NCI-H1417 treated with DMSO at 0.1 percent for 48 hours (cell line): ENCODE results near the gene ZCCHC17.
"Not testable (repeated sequence)": the region's sequence is repeated elsewhere in the genome, so short reads cannot be mapped to it uniquely, and the experiment has no call there.

Experiments used
- DNase-seq: peaks from one replicate; lab custom pipeline; 2025; lab: John Stamatoyannopoulos, UW

Gene ZCCHC17

DNA sequence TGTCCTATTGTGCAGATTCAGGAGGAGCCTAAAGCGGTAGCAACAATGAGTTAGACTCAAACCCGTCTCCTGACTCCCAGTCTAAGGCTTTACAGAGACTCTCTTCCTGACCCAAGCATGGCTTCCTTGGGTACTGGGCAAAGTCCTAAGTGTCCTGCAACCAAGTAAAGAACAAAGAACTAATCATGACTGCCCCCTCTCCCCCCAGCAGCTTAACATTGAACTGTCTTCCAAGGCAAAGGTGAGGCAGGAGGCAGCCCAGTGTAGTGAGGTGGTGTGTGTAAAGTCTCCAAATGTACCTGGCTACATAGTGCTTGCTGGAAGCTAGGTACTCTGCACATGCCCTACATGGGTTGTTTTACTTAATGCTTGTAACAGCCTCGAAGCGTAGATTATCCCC is 73.7 kb downstream of the ZCCHC17 start:
- DNase-seq: no peak

DNA sequence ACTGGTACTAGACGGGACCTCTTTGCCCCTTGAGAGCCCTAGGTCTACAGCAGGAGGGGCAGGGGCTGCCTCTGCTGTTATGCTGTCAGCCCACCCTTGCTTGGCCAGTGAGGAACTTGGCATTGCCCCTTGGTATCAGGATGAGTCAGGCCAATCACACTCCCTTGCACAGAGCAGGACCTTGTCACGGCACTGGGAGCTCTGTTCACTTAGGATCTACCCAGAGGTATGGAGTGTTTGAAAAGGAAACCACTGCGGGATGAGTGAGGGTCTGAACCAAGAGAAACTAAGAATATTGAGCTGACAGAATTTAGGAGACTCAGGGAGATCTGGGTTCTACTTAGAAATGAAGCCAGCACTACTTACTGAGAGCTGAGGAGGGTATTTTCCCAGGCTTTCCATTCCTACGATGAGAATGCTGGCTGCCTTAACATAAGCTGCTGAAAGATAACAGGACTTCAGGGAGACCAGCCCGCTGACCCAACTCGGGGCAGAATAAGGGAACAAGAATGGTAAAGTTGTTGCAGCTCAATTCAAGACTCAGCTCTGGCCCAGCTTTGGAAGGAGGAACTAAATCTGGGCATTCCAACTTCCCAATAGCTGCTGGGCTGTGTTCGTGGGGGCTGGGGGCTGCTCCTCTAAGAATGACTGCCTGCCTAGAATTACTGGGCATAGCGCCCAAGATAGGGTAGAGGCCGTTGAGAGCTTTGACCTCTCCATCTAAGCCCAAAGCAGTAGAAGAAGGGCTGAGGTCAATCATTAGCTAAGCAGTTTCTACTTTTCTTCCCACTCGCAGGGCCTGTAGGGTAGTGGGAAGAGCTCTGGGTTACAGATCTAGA is 74.5 kb downstream of the ZCCHC17 start:
- no peak for DNase-seq

DNA sequence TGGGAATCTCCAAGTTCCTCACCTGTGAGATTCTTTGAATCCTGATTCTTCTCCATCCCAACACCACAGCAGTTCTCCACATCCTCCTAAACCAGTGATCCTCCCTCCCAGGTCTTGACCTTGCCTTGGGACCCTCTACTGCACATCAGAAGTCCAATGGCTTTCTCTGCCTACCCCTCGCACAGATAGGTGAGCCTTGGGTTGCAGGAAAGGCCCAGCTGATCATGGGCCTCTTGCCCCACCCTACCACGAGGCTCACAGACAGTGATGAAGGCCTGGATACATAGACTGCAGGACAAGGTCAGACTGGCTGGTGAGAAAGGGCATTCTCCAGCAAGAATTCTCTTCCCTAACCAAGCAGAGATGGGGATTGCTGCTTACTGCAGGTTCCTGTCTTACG is 75.2 kb downstream of the ZCCHC17 start:
- no peak for DNase-seq

GRCh38 chr1:31372751-31373055 is 75.9 kb downstream of the ZCCHC17 start:
- no peak for DNase-seq

DNA sequence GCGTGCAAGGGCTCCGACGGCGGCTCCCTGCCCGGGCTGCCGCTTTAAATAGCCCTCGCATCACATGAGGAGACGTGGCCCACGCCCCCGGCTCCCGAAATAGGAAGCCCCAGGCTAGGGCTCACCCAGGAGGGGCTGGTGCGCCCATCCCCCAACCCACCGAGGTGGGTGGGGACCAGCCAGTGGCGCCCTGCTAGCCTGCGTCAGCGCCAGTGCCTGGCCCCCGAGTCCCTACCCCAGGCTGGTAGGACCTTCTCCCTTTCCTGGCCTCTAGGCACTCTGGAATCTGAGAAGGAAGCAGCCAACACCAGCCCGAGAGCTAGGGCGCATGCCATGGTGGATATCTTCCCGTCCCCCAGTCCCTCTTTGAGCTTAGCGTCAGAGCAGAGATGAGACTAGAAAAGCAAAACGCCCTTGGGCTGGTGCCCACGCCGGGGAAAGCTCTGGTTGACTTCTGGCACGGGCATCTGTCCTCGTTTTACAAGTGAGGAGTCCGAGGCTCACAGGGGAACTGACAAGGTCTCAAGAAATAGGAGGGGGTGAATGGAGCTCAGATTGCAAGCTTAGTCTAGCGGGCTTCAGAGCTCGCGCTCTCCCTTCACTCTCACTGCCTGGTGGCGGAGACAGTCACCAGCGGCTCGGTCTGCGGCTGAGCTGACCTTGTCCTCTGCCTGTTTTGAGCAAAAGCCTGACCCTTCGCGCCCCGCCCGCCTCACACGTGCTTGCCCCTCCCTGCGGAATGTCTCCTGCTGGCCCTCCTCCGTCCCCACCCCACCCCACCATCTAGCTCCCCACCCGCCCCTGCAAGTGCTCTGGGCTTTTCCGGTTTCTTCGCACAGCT is 76.4 kb downstream of the ZCCHC17 start, which contains the start of gene FABP3:
TSS of gene FABP3 (minus strand) at position 21 of the 841 bp plus-strand sequence. CDS start 62 bp downstream, outside the sequence.
- no peak for DNase-seq

DNA sequence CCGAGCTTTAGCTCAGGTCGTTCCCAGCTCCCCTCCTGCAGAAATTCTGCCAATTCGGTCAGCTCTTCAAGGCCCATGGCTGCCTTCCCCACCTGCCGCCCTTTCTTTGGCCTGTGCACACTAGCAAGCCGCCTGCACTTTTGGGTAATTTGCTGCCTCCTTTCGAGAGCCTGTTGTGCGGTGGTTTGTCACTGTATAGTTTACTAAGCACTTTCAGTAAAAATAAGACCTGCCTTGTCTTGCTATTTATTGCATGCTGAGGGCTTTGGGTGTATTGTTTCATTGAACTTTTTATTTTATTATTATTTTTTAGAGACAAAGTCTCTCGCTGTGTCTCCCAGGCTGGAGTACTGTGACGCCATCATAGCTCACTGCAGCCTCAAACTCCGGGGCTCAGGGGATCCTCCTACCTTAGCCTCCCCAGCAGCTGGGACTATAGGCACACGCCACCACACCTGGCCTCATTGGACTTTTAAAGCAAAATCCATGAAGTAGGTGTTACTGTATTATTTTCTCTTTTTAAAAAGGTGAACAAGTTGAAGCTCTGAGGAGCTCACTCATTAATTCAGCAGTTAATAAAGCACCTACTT is 77.2 kb downstream of the ZCCHC17 start:
- DNase-seq: no peak

GRCh38 chr1:31374511-31375196 is 77.8 kb downstream of the ZCCHC17 start:
- no peak for DNase-seq

- no peak for DNase-seq
Observed at GRCh38 chr1:31376375-31377134, 79.7 kb downstream of the ZCCHC17 start.

GRCh38 chr1:31377364-31377863 is 80.6 kb downstream of the ZCCHC17 start:
- DNase-seq: no peak

GRCh38 chr1:31378001-31378400 is 81.2 kb downstream of the ZCCHC17 start:
- DNase-seq: no peak

- DNase-seq: no peak
Observed at GRCh38 chr1:31380181-31380580, 83.3 kb downstream of the ZCCHC17 start.

GRCh38 chr1:31381394-31382294 is 84.8 kb downstream of the ZCCHC17 start:
- no peak for DNase-seq

GRCh38 chr1:31382379-31382989 is 85.7 kb downstream of the ZCCHC17 start:
- no peak for DNase-seq

GRCh38 chr1:31383967-31384366 is 87.1 kb downstream of the ZCCHC17 start:
- no peak for DNase-seq

DNA sequence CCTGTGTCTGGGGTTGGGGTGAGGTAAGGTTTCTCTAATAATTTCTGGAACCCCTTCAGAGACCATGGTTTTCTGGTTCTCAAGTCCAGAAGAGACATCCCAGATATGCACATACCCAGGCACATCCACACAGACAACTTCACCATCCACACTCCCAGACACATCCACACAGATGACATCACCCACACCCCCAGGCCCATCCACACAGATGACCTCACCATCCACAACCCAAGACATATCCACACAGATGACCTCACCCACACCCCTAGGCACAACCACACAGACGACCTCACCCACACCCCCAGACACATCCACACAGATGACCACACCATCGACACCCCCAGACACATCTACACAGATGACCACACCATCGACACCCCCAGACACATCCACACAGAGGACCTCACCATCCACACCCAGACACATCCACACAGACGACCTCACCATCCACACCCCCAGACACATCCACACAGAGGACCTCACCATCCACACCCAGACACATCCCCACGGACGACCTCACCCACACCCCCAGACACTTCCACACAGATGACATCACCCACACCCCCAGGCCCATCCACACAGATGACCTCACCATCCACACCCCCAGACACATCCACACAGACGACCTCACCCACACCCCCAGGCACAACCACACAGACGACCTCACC is 89.9 kb downstream of the ZCCHC17 start:
- not testable (repeated sequence) for DNase-seq

GRCh38 chr1:31387612-31388011 is 90.8 kb downstream of the ZCCHC17 start:
- no peak for DNase-seq

DNA sequence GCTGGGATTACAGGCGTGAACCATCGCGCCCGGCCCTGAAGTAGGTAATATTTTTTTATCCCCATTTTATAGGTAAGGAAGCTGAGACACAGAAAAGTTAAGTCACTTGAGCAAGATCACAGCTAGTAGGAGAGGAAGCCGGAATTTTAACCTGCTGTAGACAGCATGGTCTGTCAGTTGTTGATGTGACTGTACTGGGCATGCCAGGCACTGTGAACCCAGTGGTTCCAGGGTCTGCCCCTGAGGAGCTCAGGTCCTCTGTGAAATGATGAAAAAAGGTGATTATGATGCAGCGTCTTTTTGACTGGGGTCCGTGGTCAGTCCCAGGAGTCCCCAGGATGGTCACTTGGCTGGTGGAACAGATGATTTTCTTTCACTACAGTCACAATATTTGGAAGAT is 92.8 kb downstream of the ZCCHC17 start:
- DNase-seq: no peak

DNA sequence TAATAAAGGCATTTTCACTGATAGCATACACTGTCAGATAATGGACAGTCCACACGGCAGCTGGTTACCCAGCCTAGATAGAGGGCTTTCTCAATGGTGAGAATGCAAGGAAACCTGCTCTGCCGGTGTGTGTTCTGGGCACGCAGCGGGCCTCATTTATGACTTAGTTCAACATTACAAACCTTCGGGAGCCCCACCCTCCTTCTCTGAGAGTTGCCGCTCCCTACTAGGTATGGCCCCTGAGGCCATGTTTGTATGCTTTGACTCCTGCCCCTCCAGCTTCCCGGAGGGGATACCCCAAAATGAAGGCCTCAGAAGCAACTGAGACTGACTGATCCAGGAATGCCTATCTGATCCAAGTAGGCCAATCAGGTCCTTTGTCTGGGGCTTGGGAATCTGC is 93.2 kb downstream of the ZCCHC17 start:
- DNase-seq: no peak

GRCh38 chr1:31393463-31393862 is 96.6 kb downstream of the ZCCHC17 start:
- no peak for DNase-seq
